C4-2B (cell line): Measurements from ENCODE around the gene UBTD1.

Experiments
- ZFX ChIP-seq: fragments of 450-650 bp; IDR thresholded peaks from 2 replicates; pipeline ENCODE4 v1.6.1; 2017
- TF ChIP-seq, protein P1 (sequence below): fragments of 450-650 bp; conservative IDR thresholded peaks from 2 replicates; pipeline ENCODE4 v1.5.1; 2017; ENCODE audit warnings: mild to moderate bottlenecking

DNA sequence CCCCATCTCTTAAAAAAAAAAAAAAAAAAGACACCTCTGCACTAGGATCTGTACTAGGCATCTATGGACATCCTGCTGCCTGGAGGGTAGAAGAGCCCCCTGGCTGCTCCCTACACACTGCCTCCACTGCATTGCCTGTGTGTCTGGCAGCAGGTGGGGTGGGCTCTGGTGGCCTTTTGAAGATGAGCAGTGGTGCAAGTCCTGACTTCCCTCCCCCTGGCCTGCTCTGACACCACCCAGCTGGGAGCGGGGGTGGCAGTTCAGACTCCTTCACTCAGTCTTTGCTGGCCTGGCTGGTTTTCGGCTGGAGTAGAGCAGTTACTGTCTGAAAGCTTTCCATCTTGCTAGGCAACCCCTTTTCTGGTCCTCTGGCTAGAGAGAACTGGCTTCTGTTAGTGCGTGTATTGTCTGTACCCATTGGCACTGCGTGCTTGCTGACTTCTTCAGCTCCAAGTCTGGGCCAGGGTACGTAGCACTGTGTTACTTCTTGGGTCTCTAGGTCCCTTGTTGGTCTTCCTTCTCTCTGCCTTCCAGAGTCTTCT lies 108.4 kb downstream of the UBTD1 start:
- TF ChIP-seq, protein P1, sequence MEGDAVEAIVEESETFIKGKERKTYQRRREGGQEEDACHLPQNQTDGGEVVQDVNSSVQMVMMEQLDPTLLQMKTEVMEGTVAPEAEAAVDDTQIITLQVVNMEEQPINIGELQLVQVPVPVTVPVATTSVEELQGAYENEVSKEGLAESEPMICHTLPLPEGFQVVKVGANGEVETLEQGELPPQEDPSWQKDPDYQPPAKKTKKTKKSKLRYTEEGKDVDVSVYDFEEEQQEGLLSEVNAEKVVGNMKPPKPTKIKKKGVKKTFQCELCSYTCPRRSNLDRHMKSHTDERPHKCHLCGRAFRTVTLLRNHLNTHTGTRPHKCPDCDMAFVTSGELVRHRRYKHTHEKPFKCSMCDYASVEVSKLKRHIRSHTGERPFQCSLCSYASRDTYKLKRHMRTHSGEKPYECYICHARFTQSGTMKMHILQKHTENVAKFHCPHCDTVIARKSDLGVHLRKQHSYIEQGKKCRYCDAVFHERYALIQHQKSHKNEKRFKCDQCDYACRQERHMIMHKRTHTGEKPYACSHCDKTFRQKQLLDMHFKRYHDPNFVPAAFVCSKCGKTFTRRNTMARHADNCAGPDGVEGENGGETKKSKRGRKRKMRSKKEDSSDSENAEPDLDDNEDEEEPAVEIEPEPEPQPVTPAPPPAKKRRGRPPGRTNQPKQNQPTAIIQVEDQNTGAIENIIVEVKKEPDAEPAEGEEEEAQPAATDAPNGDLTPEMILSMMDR, result no peak
- no peak for TF ChIP-seq ZFX
